Measurements from ENCODE around the gene CNPY3. TPM values are rescaled to one million over a fixed set of nuclear protein-coding genes. Genes with fewer than 3 reads are reported as not detected.

Gene CNPY3
- total and polyA plus RNA-seq, 12 donors, result 21.1 to 59.7 (median 41.3) TPM

GRCh38 chr6:42987533-42988451, 58.5 kb downstream of the CNPY3 start:
- WGBS, 4 donors, result 79 to 83% (median 81%) methylated on average over 5 of the region's 5 CpGs
- intact Hi-C loops (cut with DNase I), result no loop called here
- TF ChIP-seq POLR2A (IDR thresholded peaks at IDR 0.05), result no peak
- TF ChIP-seq, protein P1, sequence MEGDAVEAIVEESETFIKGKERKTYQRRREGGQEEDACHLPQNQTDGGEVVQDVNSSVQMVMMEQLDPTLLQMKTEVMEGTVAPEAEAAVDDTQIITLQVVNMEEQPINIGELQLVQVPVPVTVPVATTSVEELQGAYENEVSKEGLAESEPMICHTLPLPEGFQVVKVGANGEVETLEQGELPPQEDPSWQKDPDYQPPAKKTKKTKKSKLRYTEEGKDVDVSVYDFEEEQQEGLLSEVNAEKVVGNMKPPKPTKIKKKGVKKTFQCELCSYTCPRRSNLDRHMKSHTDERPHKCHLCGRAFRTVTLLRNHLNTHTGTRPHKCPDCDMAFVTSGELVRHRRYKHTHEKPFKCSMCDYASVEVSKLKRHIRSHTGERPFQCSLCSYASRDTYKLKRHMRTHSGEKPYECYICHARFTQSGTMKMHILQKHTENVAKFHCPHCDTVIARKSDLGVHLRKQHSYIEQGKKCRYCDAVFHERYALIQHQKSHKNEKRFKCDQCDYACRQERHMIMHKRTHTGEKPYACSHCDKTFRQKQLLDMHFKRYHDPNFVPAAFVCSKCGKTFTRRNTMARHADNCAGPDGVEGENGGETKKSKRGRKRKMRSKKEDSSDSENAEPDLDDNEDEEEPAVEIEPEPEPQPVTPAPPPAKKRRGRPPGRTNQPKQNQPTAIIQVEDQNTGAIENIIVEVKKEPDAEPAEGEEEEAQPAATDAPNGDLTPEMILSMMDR (IDR thresholded peaks at IDR 0.05), result no peak
- Histone ChIP-seq H3K9me3 (replicated peaks in 1 of 3) (no peaks in the 10 kb centered on the region), H3K4me3 (no peak overlapping the region), H3K36me3 (replicated peaks in 1 of 2) (peaks cover 0 to 12% of the 10 kb centered on the region in 2 donors), H3K27ac (peak overlapping the region in 1 of 5 donors; percentile 1), H3K4me1 (replicated peaks in 1 of 2) (peaks cover 17 to 26% of the 10 kb centered on the region in 2 donors), H3K27me3 (no peaks in the 10 kb centered on the region)
- DNase-seq, result no peak

- 33 to 54% (median 39%) methylated on average over 1 of the region's 1 CpG for WGBS, 4 donors
- H3K4me1 ChIP-seq (replicated peaks in 1 of 2), result peaks cover 16 to 23% of the 10 kb centered on the region in 2 donors
- intact Hi-C loops (cut with DNase I), result no loop called here
- peaks cover 0 to 12% of the 10 kb centered on the region in 2 donors for H3K36me3 ChIP-seq (replicated peaks in 1 of 2)
- no peaks in the 10 kb centered on the region for H3K27me3 ChIP-seq
- no peaks in the 10 kb centered on the region for H3K9me3 ChIP-seq (replicated peaks in 1 of 3)
- TF ChIP-seq POLR2A (IDR thresholded peaks at IDR 0.05), result no peak
- TF ChIP-seq, protein P1 (IDR thresholded peaks at IDR 0.05), result no peak
- no peak overlapping the region for H3K27ac ChIP-seq
- DNase-seq, result no peak
- no peak overlapping the region for H3K4me3 ChIP-seq
Measured at GRCh38 chr6:42988486-42989020, 59.3 kb downstream of the CNPY3 start.

Other genes starting within 250 kb of the CNPY3 start
- 1 to 10 TPM in 5 of 9 donors, under 1 TPM in 3, not detected in 1; 0.48 to 2.7 (median 1.4) TPM for gene PRPH2, start 206.9 kb upstream of the CNPY3 start, total RNA-seq
- gene PRPH2, start 206.9 kb upstream of the CNPY3 start, polyA plus RNA-seq, result under 1 TPM; 0.47 to 0.97 (median 0.84) TPM
- gene TBCC, start 183.4 kb upstream of the CNPY3 start, total RNA-seq, result 10 to 100 TPM; 19.5 to 44.8 (median 31.1) TPM
- gene TBCC, start 183.4 kb upstream of the CNPY3 start, polyA plus RNA-seq, result 10 to 100 TPM; 15.7 to 33.1 (median 29.9) TPM
- gene BICRAL, start 147.4 kb upstream of the CNPY3 start, total RNA-seq, result 10 to 100 TPM in 4 of 9 donors, 1 to 10 TPM in 5; 5.9 to 16.1 (median 9.6) TPM
- 1 to 10 TPM; 2.8 to 8.7 (median 4.1) TPM for gene BICRAL, start 147.4 kb upstream of the CNPY3 start, polyA plus RNA-seq
- 100 to 1,000 TPM in 3 of 9 donors, 10 to 100 TPM in 6; 90.2 to 130 (median 94.9) TPM for gene RPL7L1, start 49.9 kb upstream of the CNPY3 start, total RNA-seq
- 100 to 1,000 TPM in 1 of 3 donors, 10 to 100 TPM in 2; 33.3 to 106 (median 47.2) TPM for gene RPL7L1, start 49.9 kb upstream of the CNPY3 start, polyA plus RNA-seq
- under 1 TPM in 2 of 9 donors, not detected in 7; 0.22 to 0.34 TPM for gene PTCRA, start 13.4 kb upstream of the CNPY3 start, total RNA-seq
- gene PTCRA, start 13.4 kb upstream of the CNPY3 start, polyA plus RNA-seq, result not detected
- gene GNMT, start 31.3 kb downstream of the CNPY3 start, total RNA-seq, result under 1 TPM in 5 of 9 donors, not detected in 4; 0.28 to 0.65 (median 0.52) TPM
- gene GNMT, start 31.3 kb downstream of the CNPY3 start, polyA plus RNA-seq, result 1 to 10 TPM in 2 of 3 donors, under 1 TPM in 1; 0.29 to 4.4 (median 1.1) TPM
- 10 to 100 TPM; 21.0 to 63.9 (median 34.3) TPM for gene PEX6, start 49.7 kb downstream of the CNPY3 start, total RNA-seq
- 10 to 100 TPM in 2 of 3 donors, 1 to 10 TPM in 1; 7.4 to 41.7 (median 22.7) TPM for gene PEX6, start 49.7 kb downstream of the CNPY3 start, polyA plus RNA-seq
- gene PPP2R5D, start 55.1 kb downstream of the CNPY3 start, total RNA-seq, result 10 to 100 TPM; 24.2 to 97.8 (median 32.5) TPM
- 10 to 100 TPM; 29.7 to 38.9 (median 37.9) TPM for gene PPP2R5D, start 55.1 kb downstream of the CNPY3 start, polyA plus RNA-seq
- 100 to 1,000 TPM in 2 of 9 donors, 10 to 100 TPM in 7; 54.6 to 109 (median 69.8) TPM for gene MEA1, start 84.5 kb downstream of the CNPY3 start, total RNA-seq
- 100 to 1,000 TPM in 2 of 3 donors, 10 to 100 TPM in 1; 81.1 to 142 (median 135) TPM for gene MEA1, start 84.5 kb downstream of the CNPY3 start, polyA plus RNA-seq
- gene KLHDC3, start 84.8 kb downstream of the CNPY3 start, total RNA-seq, result 100 to 1,000 TPM in 7 of 9 donors, 10 to 100 TPM in 2; 72.3 to 139 (median 107) TPM
- gene KLHDC3, start 84.8 kb downstream of the CNPY3 start, polyA plus RNA-seq, result 100 to 1,000 TPM in 2 of 3 donors, 10 to 100 TPM in 1; 51.2 to 144 (median 112) TPM
- gene RRP36, start 92.1 kb downstream of the CNPY3 start, total RNA-seq, result 100 to 1,000 TPM in 1 of 9 donors, 10 to 100 TPM in 8; 37.9 to 109 (median 53.7) TPM
- gene RRP36, start 92.1 kb downstream of the CNPY3 start, polyA plus RNA-seq, result 10 to 100 TPM; 29.6 to 98.2 (median 32.1) TPM
- gene CUL7, start 124.4 kb downstream of the CNPY3 start, total RNA-seq, result 10 to 100 TPM; 17.9 to 52.5 (median 35.5) TPM
- gene CUL7, start 124.4 kb downstream of the CNPY3 start, polyA plus RNA-seq, result 10 to 100 TPM; 12.0 to 30.6 (median 19.3) TPM
- gene MRPL2, start 130.0 kb downstream of the CNPY3 start, total RNA-seq, result 100 to 1,000 TPM in 1 of 9 donors, 10 to 100 TPM in 8; 16.7 to 118 (median 74.6) TPM
- 100 to 1,000 TPM in 2 of 3 donors, 10 to 100 TPM in 1; 65.9 to 143 (median 124) TPM for gene MRPL2, start 130.0 kb downstream of the CNPY3 start, polyA plus RNA-seq
- gene KLC4, start 130.2 kb downstream of the CNPY3 start, total RNA-seq, result 10 to 100 TPM; 16.1 to 51.9 (median 33.3) TPM
- 10 to 100 TPM; 14.2 to 84.9 (median 47.1) TPM for gene KLC4, start 130.2 kb downstream of the CNPY3 start, polyA plus RNA-seq
- gene PTK7, start 146.8 kb downstream of the CNPY3 start, total RNA-seq, result 10 to 100 TPM in 4 of 9 donors, 1 to 10 TPM in 5; 2.8 to 16.7 (median 8.4) TPM
- gene PTK7, start 146.8 kb downstream of the CNPY3 start, polyA plus RNA-seq, result 10 to 100 TPM in 1 of 3 donors, 1 to 10 TPM in 2; 2.8 to 14.2 (median 8.1) TPM
- 10 to 100 TPM in 8 of 9 donors, 1 to 10 TPM in 1; 7.3 to 30.9 (median 23.8) TPM for gene SRF, start 241.8 kb downstream of the CNPY3 start, total RNA-seq
- gene SRF, start 241.8 kb downstream of the CNPY3 start, polyA plus RNA-seq, result 10 to 100 TPM; 12.6 to 23.3 (median 22.4) TPM

All from adrenal gland (tissue), 12 donors.